GM19351 (cell line): ENCODE results near the gene SLC19A3.
"Not testable (repeated sequence)": the region's sequence is repeated elsewhere in the genome, so short reads cannot be mapped to it uniquely, and the experiment has no call there.

Source experiments
- ATAC-seq: cut with Tn5 transposase; IDR thresholded peaks from one replicate; pipeline ENCODE4 v1.9.1; 2021; ENCODE audit warnings: mild to moderate bottlenecking, moderate library complexity; ENCODE audit not compliant: unreplicated experiment

SLC19A3 gene

DNA sequence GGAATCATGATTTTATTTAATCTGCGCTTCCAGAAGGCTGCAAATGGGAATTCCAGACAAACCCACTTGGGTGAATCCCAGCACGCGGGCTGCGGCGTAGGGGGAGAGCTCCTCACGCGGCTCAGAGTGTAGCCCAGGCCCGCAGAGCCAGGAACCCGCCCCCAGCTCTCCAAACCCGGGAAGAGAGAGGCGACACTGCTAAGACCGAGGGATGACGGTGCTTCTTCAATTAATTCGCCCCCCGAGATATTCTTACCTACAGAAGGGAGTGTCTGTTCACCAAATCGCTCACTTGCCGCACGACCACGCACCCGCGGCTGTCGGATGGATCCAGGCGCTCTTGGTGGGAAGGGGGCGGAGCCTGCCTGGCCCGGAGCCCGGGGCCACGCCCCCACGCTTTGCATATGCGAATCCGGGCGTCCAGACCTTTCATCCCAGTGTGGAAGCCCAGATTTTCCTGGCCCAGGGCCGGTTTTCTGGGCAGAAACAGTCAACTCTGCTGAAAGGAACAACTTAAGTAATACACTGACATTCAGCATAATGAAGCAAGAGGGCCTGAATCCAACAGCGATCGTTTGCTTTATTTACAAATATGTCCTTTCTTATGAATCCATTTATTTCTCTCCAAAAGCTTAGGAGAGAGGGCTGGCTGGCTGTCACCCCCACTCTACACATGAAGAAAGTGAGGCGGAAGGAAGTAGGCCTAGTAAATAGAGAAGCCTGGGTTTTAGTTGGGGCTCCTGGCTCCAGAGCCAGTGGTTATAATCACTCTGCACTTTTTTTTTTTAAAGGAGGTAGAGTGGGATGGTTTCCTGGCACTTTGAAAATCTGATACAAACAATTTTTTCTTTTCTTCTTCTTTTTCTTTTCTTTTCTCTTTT is at the start of gene SLC19A3:
Gene SLC19A3 (minus strand): TSS at position 342 of the 881 bp plus-strand sequence. CDS start 15,710 bp downstream, outside the sequence.
- ATAC-seq: no peak

DNA sequence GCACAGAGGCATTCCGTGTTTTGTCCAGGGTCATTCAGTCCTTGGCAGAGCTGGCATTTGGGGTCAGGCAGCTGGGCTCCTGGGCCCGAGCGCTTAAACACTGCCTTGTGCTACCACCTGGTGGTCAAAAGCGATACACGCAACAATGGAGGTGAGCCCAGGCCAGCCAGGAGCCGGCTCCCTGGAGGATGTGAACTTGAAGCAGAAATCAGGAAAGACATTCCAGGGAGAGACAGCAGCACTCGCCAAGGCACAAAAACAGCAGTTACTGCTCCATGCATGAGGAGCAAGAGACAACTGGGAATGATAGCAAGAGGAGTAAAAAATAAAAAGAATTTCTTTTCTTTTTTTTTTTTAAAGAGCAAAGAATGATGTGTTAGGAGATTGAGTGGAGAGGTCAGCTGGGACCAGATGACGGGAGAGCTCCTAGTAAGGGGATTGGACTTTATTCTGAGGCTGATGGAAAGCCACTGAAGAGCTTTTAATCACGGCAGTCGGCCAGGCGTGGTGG is 48.6 kb upstream of the SLC19A3 start:
- ATAC-seq: peak; percentile 99

DNA sequence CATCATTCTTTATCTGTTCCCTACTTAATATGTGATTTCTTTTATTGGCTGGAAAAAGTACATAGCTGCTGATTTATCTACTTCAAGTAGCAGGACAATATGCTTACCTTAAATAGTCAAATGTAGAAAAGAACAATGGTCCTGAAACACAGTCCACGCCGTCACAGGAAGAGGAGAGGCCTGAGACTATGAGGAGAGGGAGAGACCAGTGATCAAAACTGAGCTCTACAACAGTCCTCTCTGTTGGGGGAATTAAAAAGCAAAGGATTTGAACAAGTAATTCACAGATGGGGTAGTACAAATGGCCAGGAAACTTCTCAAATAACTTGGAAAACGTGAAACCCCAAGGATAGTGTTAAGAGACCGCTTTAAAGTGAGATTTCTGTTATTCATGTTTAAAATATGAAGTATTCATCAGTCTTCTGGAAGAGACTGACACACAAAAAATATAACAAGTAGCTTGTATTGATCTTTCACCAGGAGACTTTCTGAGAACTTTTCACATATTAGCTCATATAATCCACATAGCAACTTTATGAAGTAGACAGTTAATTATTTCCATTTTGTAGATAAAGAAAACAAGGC is 48.1 kb upstream of the SLC19A3 start:
- ATAC-seq: peak; percentile 18

DNA sequence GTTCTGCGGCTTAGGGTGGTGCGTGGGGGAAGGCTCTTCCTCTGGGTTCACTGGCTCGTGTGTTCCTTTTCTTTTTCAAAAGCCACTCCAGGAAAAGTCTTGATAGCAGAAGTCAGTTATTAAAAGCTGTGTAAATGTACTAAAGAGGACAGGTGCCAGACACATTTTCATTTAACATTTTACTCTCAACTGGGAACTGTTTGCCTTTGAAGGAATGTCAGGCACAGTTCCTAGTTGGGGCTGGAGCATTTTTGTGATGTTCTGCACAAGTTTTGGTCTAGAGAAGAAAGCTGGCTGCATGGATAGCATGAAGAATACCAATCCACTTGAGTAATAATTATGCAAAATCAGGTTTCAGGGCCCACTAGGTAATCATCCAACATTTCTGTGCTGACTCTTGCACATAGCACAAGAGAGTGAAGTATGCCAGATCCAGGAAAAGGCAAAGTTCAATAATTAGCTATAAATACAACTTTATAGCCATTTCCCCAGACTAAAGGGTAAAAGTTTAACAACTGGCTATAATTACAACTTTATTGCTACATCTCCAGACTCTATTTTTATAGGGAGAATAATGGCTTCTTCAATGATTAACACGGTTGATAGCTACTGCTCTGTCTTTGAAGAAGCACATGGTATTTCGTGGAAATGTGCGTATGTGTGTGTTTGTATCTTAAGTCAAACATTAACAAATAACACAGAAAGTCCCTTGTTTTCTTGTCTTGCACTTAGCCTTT is 44.1 kb upstream of the SLC19A3 start:
- no peak for ATAC-seq

DNA sequence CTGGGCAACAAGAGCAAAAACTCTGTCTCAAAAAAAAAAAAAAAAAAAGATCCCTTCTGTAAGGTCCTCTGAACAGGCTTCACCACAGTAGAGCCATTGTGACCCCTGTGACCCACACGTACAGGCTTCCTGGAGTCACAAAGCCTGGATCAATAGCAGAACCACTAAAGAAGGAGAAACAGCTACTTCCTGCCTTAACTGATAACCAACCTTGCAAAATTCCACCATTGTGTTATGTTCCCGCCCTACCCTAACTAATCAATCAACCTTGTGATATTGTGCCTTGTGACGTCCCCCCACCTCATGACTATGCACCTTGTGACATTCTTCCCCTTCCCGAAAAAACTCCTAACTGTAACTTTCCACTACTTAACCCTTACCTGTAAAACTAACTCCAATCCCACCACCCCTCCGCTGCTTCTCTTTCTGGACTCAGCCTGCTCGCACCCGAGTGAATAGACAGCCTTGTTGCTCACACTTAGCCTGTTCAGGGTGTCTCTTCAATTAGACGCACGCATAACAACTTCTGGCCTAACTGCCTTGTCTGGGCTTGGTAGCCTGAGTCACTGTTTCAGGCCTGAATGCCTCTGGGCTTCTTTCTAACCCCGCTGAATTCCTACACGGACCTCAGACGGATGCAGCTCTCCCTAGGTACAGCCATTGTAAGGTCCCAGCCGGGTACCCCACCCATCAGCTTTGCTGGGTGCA is 41.7 kb upstream of the SLC19A3 start:
- ATAC-seq: no peak

DNA sequence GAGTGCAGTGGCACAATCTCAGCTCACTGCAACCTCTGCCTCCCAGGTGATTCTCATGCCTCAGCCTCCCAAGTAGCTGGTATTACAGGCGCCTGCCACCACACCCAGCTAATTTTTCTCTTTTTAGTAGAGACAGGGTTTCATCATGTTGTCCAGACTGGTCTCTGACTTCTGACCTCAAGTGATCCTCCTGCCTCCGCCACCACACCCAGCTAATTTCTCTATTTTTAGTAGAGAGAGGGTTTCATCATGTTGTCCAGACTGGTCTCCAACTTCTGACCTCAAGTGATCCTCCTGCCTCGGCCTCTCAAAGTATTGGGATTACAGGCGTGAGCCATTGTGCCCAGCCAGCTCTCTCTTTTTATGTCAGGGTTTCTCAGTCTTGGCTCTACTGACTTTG is 38.4 kb upstream of the SLC19A3 start:
- not testable (repeated sequence) for ATAC-seq

DNA sequence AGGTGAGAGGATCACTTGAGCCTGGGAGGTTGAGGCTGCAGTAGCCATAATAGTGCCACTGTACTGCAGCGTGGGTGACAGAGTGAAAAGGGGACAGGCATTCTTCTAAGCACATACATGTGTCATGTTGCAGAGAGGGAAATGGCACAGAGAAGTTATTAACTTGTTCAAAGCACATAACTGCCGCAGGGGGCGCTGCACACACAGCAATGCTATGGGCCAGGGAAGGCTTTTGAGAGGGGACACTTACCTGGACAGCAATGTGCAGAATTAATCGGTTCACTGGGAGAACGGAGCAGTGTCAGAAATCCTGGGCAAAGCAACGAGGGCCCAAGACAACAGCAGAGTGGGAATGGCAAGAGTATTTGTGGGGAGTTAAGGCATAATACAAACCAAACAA is 30.3 kb upstream of the SLC19A3 start:
- ATAC-seq: peak; percentile 57

DNA sequence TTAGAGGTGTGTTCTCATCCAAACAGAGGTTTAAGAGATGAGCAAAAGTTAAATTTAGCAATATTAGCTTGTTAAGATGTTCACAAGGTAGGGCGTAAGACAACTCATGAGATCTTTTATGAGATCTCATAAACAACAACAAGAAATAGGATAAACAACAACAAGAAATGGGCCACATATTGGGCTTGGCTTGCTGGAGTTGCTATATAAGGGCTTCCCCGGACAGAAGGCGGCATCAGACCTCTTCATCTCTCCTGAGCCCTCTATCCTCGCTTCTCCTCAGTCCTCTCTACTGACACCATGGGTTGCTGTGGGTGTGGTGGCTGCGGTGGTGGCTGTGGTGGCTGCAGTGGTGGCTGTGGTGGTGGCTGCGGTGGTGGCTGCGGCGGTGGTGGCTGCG is 27.8 kb upstream of the SLC19A3 start, which contains the start of gene SCYGR8:
Gene SCYGR8 (plus strand): TSS at position 301 of the 400 bp plus-strand sequence. CDS start 0 bp downstream, at position 301.
- ATAC-seq: no peak

DNA sequence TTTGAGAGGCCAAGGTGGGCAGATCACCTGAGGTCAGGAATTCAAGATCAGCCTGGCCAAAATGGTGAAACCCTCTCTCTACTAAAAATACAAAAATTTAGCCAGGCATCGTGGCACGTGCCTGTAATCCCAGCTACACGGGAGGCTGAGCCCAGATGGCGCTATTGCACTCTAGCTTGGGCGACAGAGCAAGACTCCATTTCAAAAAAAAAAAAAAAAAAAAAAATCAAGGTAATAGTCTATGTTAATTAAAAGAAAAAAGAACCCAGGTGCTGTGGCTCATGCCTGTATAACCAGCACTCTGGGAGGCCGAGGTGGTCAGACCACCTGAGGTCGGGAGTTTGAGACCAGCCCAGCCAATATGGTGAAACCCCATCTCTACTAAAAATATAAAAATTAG is 22.9 kb upstream of the SLC19A3 start:
- not testable (repeated sequence) for ATAC-seq

DNA sequence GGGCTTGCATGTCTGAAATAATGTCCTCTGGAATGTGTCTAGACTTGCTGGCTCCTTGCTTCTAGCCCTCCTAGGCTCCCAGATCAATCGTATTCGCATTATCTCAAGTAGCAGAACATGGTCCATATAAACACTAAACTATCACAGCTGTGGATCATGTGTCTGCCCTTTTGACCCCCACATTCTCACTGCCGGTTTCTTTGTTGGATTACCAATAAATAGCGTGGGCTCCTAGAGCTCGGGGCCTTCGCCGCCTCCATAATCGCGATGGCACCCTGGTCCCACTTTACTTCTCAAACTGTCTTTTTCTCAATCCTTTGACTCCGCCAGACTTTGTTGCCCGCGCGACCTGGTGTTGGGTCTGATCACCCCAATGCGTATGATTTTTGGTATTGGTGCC is 21.5 kb upstream of the SLC19A3 start:
- ATAC-seq: no peak

DNA sequence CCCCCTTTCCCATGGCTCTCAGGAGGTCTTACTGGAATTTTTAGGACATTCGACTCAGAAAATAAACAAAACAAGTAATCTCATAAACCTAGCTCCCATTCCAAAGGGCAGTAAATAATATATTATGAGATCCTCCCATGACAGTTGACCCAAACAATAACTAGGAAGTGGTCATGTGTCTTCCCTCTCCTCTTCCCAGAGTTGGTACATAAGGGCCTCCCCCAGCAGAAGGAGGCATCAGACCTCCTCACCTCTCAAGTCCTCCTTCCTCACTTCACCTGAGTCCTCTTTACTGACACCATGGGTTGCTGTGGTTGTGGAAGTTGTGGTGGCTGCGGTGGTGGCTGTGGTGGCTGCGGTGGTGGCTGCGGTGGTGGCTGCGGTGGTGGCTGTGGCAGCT is 10.2 kb upstream of the SLC19A3 start, which contains the start of gene SCYGR7:
Gene SCYGR7 (plus strand): TSS at position 301 of the 400 bp plus-strand sequence. CDS start 0 bp downstream, at position 301.
- ATAC-seq: no peak

DNA sequence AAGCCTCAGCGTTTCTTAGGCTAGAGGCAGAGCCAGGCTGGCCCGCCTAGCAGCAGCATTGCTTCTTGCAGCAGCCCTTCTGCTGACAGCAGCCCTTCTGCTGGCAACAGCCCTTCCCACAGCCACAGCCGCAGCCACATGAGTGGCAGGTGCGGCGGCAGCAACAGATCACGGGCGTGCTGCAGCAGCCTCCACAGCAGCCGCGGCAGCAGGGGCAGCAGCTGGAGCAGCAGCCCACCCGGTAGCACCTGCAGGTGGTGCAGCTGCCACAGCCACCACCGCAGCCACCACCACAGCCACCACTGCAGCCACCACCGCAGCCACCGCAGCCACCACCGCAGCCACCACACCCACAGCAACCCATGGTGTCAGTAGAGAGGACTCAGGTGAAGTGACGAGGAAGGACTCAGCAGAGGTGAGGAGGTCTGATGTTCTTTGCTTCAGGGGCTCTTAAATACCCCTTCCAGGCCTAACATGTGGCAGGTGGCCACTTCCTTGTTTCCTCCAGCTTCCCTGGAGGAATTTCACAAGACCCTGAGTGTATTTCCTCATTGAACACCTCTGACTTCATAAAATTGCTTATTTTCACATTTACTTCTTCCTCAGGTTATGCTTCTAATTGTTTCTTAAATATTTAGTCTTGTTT is 6.7 kb upstream of the SLC19A3 start, which contains the start of gene SCYGR6:
Gene SCYGR6 (minus strand): TSS at position 364 of the 646 bp plus-strand sequence. CDS start 0 bp downstream, at position 364.
- ATAC-seq: no peak

DNA sequence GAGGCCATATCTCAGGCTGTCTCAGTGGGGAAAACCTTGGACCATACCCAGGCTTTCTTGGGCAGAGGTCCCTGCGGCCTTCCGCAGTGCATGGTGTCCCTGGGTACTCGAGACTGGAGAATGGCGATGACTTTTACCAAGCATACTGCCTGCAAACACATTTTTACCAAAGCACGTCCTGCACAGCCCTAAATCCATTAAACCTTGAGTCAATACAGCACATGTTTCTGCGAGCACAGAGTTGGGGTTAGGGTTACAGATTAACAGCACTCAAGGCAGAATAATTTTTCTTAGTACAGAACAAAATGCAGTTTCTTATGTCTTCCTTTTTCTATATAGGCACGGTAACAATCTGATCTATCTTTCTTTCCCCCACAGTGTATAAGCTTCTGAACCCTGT is 5.0 kb upstream of the SLC19A3 start:
- ATAC-seq: not testable (repeated sequence)

DNA sequence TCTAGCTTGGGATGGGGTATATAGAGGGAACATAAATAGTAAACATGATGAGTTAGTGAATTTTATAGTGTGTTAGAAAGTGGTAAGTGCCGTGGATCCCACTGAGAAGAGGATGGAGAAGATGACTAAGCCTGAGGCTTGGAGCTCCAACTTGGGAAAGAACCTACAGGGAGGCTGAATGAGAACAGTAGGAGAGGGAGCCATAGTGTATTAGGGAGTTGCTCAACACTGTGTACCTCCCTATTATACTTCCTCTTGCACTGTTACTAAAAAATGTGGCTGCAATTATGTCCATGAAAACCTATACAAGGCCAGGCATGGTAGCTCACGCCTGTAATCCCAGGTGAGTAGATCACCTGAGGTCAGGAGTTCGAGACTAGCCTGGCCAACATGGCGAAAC is 2.9 kb upstream of the SLC19A3 start:
- ATAC-seq: no peak

DNA sequence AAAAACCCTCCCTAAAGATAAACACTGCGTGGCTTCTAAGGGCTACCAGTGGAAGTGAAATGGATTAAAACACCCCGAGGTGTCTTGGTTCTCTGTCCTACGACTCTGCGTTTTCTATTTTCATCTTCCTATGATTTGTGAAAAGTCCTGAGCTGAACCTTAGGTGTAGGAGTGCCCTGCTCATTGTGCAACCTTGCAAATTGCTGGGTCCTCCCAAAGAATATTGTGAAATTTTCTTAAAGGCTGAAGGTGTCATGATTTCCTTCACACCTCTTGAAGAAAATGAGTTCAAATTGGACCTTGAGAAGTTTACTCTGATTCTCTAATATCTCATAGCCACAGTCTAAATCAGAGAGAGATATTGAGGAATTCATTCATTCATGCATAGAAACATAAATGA is 1.8 kb upstream of the SLC19A3 start:
- no peak for ATAC-seq

DNA sequence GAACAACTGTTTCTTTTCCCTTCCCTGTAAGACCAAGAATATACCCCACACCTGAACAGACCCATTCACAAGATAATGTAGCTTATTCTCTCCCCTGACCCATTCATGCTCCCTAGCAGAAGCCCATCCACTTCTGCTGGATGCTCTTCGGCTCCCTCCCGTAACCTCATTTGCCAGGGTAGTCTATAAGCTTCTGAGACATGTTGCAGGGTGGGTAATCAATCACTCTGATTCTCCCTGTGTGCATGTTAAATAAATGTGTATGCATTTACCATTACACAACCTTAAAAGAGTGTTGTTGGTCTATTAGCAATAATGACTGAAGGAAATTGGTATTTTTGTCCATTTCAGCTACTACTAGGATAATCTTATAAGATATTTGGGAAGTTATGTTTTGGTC is 1.3 kb downstream of the SLC19A3 start:
- ATAC-seq: no peak

DNA sequence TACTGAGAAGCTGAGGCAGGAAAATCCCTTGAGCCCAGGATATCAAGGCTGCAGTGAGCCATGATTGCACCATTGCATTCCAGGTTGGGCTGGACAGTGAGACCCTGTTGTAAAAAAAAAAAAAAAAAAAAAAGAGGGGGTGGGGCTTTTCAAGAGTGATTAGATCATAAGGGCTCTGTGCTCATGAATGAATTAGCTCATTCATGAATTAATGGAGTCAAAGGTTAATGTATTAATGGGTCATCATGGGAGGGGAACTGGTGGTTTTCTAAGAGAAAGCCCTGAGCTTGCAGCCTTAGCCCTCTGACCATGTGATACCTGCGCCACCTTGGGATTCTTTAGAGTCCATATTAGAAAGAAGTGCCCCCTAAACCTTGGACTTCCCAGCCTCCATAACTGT is 4.5 kb downstream of the SLC19A3 start:
- no peak for ATAC-seq

DNA sequence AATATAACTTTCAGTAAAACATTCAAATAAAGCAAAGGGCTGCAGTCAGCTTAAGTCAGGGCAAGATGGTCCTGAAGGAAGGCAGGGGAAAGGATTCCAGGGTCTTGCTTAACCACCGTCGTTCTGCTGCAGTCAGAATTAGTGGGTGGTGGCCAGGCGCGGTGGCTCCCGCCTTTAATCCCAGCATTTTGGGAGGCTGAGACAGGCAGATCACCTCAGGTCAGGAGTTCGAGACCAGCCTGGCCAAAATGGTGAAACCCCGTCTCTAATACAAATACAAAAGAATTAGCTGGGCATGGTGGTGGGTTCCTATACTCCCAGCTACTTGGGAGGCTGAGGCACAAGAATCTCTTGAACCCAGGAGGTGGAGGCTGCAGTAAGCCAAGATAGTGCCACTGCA is 6.8 kb downstream of the SLC19A3 start:
- no peak for ATAC-seq

DNA sequence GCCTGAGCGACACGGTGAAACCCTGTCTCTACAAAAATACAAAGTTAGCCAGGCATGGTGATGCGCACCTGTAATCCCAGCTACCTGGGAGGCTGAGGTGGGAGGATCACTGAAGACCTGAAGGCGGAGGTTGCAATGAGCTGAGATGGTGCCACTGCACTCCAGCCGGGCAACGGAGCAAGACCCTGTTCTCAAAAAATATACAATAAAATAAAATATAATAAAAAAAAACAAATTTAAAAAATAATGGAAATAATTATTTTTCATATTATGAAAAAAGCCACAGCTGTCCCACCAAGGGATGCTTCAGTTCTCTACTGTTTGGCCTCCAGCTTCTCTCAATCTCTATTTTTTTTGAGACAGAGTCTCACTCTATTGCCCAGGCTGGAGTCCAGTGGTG is 10.4 kb downstream of the SLC19A3 start:
- ATAC-seq: no peak

DNA sequence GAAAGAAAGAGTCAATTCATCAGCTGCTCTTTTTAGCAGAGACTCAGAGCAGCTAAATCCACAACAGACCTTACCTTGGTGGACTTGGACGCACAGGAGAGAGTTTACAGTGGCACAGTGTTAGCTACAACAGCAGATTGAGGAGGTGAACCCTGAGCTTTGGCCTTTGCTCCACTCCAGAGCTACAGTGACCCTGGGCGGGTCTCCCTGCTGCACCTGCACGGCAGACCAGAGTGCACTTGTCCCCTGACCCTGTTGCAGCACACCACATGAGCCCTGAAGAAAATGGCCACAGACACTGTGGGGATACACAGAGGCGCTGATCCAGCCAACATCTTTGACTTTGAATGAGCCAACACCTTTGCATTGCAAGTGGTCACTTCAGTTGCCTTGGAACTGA is 11.0 kb downstream of the SLC19A3 start:
- no peak for ATAC-seq
